Activated T-cell treated with anti-CD3 and anti-CD28 coated beads for 1 hour (primary cell): ENCODE measurements around the gene MSH6.
"Not testable (repeated sequence)": the region's sequence is repeated elsewhere in the genome, so short reads cannot be mapped to it uniquely, and the experiment has no call there.

ENCODE experiments used
- DNase-seq: peaks from one replicate; pipeline ENCODE4 v3.0.0-alpha.2; 2020; ENCODE audit warnings: low read depth

Gene MSH6

DNA sequence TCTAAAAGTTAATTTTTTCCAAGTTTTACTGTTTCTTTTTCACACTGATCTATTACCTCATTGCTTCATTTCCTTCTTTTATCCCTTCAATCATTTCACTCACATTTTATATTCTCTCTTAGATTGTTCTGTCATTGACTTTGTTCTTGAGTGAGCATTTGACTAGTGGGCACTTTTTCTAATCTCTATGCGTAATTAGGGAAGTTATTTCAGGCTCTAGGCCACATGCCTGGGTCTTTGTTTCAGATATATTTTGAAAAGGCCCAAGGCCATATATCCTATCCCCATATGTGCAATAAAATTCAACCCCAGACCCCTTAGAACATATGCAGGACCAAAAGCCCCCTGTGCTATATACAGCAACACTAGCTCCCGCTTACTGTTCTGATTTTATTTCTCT lies 61.2 kb downstream of the MSH6 start:
- DNase-seq = no peak

DNA sequence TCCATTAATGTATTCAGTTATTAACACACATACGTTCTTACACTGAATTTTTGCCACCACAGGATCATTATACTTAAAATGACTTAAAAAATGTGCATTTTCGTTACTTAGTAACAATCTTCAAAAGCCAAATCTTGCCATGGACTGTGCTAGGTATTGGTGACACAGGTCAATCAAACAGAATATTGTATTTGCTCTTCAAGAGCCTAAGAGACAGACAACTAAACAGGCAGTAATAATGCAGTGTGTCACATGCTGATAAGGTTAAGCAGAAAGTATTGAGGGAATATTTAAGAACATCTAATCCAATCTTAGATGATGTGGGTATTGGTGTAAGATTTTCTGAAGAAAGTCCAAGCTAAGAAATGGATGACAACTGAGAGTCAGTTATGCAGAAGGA lies 66.4 kb downstream of the MSH6 start:
- DNase-seq = no peak

DNA sequence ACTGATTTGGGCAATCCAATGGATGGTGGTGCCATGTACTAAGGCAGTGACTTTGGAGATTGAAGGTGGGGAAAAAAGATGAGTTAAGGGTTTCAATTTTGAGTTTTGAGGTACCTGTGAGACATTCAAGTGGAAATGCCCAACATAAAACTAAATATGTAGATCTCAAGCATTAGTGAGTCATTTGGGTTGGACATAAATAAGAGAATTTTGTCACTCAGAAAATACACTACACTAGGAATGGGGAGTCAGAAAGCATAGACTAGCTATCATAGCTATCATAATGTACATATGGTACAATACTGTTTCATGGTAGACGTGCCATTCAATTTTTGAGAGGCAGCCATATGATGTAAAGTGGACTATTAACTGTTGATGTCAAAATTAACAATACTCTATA lies 67.3 kb downstream of the MSH6 start:
- no peak for DNase-seq

DNA sequence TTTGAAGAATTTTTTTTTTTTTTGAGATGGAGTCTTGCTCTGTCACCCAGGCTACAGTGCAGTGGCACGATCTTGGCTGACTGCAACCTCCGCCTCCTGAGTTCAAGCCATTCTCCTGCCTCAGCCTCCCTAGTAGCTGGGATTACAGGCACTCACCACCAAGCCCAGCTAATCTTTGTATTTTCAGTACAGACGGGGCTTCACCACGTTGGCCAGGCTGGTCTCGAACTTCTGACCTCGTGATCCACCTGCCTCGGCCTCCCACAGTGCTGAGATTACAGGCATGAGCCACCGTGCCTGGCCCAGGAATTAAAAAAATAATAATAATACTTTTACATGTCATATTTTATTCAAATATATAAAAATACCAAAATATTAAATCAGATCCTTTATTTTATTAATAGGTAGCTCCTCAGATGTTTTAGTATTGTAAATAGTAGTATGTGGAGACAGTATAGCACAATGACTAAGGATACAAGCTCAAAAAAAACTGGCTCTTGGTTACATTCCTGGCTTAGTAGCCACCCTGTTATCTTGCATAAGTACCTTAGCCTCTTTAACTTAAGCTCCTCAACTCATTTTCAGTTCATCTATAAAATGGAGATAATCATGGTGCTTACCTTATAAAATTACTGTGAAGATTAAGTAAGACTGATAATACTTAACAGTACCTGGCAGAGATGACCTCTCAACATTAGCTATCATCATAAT lies 70.3 kb downstream of the MSH6 start:
- DNase-seq = not testable (repeated sequence)
